A673 (cell line): ENCODE measurements around the gene CCDC191.

Source experiments
- CTCF ChIP-seq: fragments of 300-800, 200-600 bp; sonication (generic); conservative IDR thresholded peaks from 2 replicates; pipeline ENCODE4 v1.5.1; 2017; ENCODE audit warnings: low read depth, mild to moderate bottlenecking, antibody characterized with exemption, low read length, moderate library complexity, mixed read lengths
- EZH2 ChIP-seq: fragments of 200-600 bp; sonication (generic); IDR thresholded peaks from 2 replicates; pipeline ENCODE4 v1.6.1; 2017; ENCODE audit warnings: borderline replicate concordance, low read depth, mild to moderate bottlenecking, mixed read lengths, antibody characterized with exemption, low read length; ENCODE audit not compliant: poor library complexity, severe bottlenecking

- TF ChIP-seq CTCF, result no peak
- no peak for TF ChIP-seq EZH2
These were observed 21.8 kb upstream of the CCDC191 start for GRCh38 chr3:114078126-114078525.
